ENCODE results near the gene TNFAIP2.
A peak's percentile ranks its signal among the peaks of the same experiment; 100 is the strongest.
"Not testable (repeated sequence)": the region's sequence is repeated elsewhere in the genome, so short reads cannot be mapped to it uniquely, and the experiment has no call there.

TNFAIP2 gene

DNA sequence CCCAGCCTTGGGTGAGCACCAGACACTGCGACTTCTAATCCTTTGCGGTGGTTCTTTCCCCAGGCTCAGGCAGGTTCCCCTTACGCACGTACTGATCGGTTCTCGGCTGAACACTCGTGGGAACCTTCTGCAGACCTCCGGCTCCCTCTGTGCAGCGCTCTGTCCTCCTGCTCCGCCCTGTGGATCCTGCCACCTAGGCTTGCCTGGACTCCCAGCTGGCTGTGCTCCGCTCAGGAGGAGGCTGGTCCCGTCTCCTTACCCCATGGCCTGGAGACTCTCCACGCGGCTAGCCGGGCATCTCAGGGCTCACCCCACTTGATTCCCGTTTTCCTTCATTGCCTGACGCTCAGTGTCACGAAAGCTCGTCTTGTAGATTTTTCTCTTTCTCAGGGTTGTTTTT lies 34.7 kb downstream of the TNFAIP2 start:
- DNase-seq, result no peak

DNA sequence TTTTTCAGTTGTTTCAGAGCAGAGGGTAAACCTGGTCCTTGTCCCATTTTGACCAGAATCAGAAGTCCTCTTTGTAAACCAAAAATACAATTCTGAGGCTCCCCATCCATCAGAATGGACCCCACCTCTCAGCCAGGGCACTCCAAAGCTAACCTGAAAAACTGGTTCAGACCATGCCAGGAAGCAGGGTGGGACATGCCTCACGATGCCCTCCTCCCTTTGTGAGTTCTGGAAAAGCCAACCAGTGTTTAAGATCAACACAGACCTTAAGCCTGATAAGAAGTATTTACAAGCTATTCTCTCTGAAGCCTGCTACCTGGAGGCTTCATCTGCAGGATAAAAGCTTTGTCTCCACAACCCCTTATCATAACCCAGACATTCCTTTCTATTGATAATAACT lies 35.4 kb downstream of the TNFAIP2 start:
- no peak for DNase-seq

DNA sequence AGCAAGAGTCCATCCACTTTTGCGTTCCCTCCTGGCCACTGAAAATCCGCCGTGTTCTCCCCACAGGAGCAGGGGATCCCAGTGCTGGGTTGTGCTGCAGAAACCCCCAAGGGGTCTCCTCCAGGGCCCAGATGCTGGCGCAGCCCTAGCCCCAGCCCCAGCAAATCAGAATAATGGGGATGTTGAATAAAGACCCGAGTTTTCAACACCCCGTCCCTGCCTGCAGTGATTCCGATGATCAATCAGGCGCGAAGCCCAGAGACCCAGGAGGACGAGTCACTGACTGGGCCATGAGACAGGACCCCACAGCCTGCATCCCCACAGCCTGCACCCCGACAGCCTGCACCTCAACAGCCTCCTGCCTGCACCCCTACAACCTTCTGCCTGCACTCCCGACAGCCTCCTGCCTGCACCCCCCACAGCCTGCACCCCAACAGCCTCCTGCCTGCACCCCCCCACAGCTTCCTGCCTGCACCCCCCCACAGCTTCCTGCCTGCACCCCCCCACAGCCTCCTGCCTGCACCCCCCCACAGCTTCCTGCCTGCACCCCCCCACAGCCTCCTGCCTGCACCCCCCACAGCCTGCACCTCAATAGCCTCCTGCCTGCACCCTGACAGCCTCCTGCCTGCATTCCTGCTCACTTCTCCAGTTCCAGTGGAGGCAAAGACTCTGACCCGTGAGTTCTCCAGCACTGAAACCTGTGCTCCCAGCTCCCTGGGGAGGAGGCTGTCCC lies 37.2 kb downstream of the TNFAIP2 start:
- DNase-seq, result peak; percentile 21

DNA sequence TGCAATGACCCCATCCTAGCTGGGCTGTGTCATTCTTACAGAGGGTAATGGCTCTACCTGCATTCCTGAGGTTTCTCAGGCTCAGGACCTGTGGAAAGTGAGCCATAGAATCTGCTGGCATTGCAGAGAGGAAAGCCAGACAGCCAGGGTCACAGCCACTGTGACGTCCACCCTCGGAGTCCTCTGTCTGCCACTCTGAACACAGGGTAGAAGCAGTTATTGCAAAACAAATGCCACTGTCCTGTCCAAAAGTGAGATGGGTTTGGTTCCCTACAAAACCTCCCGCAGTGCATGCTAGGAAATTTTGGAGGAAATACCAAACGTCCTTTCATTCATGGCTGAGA lies 37.8 kb downstream of the TNFAIP2 start:
- no peak for DNase-seq

DNA sequence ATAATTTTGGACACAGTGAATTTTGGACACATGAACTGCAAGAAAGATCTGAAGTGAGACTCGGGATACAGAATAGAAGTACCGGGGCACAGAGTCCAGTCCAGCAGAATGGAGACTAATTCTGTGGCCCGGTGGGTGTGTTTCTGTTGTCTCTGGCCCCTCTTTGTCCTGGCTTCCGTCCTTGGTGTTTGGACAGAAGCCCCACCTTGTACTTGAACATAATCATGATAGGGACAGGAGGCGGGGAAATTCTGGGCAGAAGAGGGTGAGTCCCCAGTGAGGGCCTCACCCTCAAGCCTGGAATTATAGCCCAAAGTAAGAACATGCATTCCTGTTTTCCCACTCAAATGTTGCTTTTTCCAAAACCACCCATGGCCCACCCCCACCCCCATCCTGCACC lies 39.9 kb downstream of the TNFAIP2 start:
- no peak for DNase-seq

DNA sequence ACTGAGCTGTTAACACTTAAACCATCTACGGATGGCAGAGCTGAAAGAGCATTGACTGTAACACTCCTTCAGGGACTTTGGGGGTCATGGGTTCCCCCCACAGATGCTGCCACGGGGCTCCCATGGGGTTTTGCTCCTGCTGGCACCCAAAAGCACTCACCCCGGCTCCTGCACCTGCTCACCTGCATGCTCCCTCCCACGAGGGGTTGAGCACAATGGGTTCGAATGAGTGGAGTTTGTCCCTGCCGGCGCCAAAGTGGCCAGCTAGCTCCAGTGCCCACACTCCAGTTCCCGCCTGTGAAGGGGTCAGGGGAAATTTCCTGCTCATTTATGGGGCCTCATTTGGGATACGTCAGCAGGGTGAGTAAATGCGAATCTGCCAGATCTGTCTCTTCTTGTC lies 40.7 kb downstream of the TNFAIP2 start:
- no peak for DNase-seq

DNA sequence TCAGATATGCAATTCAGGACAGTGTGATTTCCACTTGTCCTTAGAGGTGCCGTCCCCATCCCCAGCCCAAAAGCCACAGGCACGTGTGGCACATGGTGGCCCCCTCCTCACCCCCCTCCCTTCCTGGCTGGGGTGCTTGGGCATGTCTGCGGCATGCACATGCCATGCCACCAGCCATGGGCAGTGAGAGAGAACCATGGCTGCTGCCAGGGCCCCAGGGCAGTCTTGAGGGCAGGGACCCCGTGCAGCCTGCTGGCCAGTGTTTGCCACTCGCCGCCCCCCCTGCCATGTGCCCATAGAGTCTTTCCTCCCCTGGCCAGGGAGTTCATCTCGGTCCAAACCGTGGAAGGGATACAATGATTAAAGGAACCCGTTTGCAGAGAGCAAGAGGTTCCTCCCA lies 41.5 kb downstream of the TNFAIP2 start:
- no peak for DNase-seq

DNA sequence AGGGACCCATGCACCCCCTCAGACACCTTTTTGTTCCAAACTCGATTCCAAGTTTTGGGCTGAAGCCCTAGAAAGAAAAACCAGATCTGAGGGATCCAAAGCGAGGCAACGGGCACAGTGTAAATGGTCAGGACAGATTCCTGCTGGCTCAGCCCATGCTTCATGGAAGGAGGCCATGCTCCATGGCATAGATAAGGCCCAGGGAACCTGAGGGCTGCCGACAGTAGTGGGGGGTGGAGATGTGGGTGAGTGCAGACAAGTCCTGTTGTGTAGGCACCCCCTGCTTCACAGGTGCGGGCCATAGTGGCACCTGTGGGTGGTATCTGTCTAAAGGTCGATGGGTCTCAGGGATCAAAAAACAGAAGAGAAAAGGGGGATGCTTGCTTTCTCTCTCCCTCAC lies 42.1 kb downstream of the TNFAIP2 start:
- no peak for DNase-seq

DNA sequence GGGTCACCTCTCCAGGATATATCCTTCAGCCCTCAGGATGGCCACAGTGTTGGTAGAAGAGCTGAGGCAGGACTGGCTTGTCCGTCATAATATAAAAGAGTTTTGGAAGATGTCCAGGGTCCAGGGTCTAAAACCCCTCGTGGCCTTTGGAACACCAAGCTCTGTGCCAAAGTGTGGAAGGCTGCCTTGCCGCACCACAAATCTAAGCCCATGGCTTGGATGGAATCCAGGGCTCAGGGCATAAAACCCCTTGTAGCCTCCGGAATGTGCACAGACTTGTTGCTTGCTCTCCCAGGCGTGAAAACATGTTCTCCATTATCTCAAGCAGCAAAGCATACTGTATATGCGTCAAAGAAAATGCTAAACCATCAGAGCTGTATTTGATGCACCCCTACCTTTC lies 46.7 kb downstream of the TNFAIP2 start:
- DNase-seq, result no peak

DNA sequence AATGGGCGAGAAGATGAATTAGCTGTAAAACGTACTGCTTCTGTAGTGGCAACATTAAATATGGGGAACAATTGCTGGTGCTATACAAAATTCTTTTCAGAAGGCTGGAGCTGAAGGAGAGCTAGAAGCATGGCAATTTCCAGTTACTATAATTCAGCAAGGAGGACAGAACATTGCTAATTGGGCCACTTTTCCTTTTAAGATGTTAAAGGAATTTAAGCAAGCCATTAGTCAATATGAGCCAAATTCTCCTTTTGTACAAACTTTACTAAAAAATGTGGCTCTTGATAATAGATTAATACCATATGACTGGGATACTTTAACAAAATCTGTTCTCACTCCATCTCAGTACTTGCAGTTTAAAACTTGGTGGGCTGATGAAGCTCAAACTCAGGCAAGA lies 47.9 kb downstream of the TNFAIP2 start:
- DNase-seq, result not testable (repeated sequence)

DNA sequence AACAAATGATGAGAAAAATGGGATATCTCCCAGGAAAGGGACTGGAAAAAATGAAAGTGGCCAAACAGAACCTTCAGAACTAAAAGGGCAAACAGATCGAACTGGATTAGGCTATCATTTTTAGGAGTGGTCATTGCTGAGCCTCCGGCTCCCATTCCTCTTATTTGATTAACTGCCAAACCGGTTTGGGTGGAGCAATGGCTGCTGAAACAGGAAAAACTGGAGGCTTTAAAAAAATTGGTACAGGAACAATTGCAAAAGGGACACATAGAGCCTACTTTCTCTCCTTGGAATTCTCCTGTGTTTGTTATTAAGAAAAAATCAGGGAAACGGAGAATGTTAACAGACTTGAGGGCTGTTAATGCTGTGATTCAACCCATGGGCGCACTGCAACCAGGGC lies 49.7 kb downstream of the TNFAIP2 start:
- DNase-seq, result no peak

DNA sequence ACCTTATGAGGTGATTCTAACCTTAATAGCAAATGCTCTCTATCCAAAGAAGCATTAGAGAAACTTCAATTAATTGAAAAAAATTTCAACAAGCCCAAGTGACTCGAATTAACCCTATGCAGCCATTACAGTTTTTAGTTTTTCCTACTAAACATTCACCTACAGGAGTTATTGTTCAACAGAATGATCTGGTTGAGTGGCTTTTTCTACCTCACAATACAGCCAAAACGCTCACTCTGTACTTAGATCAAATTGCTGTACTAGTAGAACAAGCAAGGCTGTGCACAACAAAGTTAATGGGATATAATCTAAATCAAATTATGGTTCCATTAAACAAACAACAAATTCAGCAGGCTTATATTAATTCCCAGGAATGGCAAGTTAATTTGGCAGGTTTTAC lies 50.6 kb downstream of the TNFAIP2 start:
- DNase-seq, result not testable (repeated sequence)

DNA sequence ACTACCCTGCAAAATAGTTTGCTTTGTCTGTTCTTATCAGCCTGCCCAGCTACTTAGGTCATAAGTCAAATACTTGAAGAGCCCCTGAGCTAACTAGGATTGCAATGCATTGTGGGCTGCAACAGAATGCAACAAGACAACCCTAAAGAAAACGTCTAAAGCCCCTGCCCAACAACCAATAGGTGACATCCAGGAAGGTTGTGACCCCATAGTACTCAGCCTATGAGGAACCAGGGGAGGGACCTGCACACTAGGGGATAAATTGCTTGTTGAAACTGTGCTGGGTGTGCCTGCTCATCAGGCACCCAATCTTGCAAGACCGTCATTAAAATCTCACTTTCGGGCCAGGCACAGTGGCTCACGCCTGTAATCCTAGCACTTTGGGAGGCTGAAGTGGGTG lies 52.9 kb downstream of the TNFAIP2 start:
- not testable (repeated sequence) for DNase-seq

DNA sequence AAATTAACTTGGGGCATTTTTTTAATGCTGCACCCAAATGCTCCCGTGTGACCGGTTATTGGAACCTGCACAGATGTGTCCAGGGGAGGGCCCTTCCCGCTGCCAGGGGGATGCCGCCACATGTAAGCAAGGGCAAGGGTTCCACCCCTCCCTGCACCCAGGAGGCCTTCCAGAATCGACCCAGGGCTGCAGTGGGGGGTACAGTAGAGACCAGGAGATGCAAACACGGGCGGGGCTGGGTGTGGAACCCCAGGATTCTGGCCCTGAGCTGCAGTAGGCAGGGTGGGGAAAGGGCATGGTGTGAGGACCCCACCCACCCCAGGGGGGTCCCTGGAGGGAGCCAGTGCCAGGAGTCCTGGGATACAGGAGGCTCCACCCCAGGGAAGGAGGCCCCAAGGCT lies 54.1 kb downstream of the TNFAIP2 start:
- DNase-seq, result no peak

DNA sequence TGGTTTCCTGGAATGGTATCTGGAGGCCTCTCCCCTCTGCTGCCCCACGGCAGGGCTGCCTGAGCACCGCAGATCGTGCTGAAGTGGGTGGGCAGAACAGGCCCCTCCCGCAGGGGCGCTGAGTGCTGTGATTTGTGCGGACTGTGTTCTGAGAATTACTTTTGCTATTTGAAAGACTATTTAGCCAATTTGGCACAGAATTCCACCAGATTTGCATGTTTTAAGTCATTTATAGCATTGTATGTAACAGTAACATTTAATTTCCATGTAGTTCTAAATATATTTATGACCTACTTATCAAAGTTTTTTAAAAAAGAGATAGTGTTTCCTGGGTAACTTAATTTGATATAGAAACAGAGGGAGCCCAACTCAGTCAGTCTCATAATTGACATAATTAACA lies 55.3 kb downstream of the TNFAIP2 start:
- no peak for DNase-seq

DNA sequence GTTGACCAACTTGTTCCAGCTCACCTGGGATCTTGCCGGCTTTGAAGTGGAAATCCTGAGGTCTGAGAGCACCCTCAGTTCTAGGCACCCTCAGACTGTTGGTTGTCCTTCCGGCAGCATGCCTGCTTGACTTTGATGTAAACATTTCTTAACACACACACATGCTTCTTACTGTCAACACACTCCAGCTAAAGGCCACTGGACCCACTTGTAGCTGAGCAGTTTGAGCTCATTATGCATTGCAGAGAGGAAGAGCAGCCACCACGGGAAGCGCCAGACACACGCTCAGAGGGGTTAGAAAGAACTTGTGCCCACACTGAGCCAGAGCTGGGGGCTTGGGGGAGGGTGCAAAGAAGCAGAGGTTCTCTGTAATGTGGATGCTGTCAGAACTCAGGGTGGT lies 55.8 kb downstream of the TNFAIP2 start:
- DNase-seq, result no peak

DNA sequence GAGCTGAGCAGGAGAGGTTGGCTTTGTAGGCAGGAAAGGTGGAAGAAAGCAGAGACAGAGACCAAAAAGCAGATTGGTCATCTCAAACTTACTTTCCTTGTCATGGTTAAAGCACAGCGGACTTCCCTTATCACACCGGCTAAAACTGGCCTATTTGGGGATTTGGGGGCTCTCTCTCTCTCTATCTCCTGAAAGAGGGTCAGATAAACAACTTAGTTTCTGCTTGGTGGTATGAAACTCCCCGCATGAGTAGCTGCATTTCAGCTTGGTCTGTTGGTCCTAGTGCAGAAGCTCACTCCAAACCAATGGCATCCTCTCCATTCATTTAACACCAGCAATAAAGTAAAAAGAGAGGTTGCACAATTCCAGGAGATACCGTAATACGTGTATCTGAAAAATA lies 57.1 kb downstream of the TNFAIP2 start:
- no peak for DNase-seq

DNA sequence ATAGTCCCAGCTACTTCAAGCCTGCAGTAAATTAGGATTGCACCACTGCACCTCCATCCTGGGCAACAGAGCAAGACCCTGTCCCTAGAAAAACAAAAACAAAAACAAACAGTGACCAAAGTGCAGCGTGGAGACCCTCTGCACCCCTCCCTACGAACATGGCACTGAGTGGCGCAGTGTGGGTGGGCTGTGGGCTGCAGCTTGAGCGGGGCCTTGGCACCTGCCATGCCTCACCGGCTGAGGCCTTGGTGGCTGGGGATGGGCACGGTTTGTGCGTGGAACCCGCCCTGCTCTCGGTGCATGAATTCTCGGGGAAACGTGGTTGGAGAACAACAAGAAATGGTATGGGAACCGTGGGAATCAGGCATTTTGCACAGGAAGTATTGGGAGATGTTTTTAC lies 60.8 kb downstream of the TNFAIP2 start:
- DNase-seq, result no peak

DNA sequence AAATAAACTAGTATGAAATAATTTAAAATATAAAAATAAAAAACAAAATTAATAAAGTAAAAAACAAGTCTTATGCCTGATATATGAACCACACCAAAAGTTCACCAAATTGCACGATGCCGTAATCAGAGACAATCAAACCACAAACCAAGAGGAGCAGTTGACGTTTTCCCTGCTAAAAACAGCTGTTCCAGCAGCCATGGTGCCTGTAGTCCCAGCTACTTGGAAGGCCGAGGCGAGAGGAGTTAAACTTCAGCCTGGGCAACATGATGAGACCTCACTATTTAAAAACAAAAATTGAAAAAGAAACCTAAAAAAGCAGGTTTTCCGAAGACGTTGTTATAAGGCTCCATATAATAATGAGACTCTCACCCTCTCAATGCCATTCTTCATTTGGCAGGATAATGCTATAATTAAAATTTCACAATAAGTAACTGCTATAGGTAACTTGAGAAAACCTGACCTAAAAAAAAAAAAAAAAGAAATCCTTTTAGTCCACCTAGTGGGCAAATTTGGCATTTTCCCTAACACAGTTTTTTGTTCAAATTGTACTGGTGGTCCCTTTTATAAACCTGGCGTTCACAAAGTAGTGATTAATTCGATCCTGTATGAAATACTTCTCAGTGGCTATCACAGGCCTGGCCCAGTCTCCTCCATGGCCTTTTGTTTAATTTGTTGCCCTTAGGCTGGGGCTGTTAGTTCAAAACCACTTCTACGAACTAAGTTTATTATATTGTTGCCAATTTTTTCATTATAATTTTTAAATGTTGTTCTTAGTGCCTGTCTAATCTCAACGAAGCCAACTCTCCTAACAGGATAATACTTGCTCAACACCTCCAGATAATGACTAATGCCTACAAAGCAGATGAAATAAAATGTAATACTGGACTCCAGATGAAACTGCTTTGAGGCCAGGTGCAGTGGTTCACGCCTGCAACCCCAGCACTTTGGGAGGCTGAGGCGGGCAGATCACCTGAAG lies 62.1 kb downstream of the TNFAIP2 start:
- DNase-seq, result no peak

DNA sequence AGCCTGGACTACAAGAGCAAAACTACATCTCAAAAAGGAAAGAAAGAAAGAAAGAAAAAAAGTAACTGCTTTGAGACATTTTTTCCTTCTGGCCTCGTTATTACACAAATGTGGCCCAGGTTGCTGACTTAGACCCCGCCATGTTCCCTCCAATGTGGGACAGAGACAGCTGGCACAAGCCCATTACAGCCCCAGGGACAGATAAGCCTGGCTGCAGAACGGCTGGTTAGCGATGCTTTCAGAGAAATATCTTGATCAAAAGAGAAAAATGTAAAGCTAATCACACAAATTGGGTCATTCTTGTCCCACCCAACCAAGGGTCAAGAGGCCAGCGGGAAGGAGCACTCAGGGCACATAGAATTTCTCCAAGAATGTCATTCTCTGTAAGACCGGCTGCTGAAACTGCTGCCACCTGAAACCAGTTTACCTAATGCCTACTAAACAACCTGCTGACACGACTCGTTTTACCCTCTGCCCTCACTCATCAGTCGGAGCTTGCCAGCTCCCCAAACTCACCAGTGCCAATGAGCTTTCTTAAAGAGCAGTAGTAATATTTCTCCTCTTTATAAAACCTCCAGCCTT lies 63.1 kb downstream of the TNFAIP2 start:
- no peak for DNase-seq

Data from CD4-positive, alpha-beta T cell treated with Interleukin-17A for 4 hours (primary cell).